ENCODE measurements around the gene BCL2L11.

- TF ChIP-seq GATA2 (IDR thresholded peaks at IDR 0.05; ENCODE audit: low read depth, low read length): no peak
- TF ChIP-seq GATA3 (IDR thresholded peaks at IDR 0.05; ENCODE audit: low read depth, low read length): no peak
These were observed 66.2 kb downstream of the BCL2L11 start for GRCh38 chr2:111186933-111187332.
